Measurements from ENCODE around the gene TRIM29. TPM values are rescaled to one million over a fixed set of nuclear protein-coding genes. Genes with fewer than 3 reads are reported as not detected.

The TRIM29 gene
- total RNA-seq, 2 donors from 2014 or later = not detected

DNA sequence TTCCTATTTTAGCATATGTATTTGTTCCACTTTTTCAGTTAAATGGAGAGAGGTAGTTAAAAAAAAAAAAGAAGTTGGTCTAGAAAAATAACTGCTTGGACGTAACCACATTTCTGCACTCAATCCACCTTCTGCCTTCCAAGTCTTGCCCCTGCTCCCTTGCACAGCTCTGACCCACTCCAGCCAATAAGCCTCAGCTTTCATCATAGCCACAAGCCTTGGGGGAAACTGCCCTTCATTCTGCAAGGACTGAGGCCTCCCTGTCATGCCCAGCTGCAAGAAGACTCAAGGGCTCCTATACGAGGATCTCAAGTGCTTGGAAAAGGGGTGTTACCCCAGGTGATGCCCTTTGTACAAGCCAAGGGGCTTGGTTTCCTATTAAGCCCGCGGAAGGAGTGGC lies 37.0 kb upstream of the TRIM29 start:
- no peak overlapping the region for H3K27ac Mint-ChIP-seq
- DNase-seq (ENCODE audit: low spot score in 2 of 2) (no peak), ATAC-seq (no peak)
- H3K36me3 Mint-ChIP-seq = no peaks in the 10 kb centered on the region
- H3K9me3 Mint-ChIP-seq = no peaks in the 10 kb centered on the region

DNA sequence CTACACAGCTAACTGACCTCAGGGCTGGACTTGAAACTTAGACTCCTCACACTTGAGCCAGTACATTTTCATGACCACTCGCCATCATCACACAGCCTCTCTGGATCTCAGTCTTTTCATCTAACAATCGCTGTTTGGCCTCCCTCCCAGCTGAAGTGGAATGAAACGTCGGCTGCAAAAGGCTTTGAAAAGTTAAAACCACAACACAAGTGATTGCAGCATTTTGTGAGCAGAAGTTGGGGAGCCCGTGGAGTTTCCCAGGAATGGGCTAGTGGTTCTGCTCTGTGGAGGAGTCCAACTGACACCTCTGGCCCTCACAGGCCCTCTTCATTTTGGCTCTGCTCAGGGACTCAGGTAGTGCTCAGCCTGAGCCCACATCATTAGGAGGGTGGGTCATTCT lies 35.9 kb upstream of the TRIM29 start:
- no peak for ATAC-seq
- no peaks in the 10 kb centered on the region for H3K36me3 Mint-ChIP-seq
- no peak overlapping the region for H3K27ac Mint-ChIP-seq

DNA sequence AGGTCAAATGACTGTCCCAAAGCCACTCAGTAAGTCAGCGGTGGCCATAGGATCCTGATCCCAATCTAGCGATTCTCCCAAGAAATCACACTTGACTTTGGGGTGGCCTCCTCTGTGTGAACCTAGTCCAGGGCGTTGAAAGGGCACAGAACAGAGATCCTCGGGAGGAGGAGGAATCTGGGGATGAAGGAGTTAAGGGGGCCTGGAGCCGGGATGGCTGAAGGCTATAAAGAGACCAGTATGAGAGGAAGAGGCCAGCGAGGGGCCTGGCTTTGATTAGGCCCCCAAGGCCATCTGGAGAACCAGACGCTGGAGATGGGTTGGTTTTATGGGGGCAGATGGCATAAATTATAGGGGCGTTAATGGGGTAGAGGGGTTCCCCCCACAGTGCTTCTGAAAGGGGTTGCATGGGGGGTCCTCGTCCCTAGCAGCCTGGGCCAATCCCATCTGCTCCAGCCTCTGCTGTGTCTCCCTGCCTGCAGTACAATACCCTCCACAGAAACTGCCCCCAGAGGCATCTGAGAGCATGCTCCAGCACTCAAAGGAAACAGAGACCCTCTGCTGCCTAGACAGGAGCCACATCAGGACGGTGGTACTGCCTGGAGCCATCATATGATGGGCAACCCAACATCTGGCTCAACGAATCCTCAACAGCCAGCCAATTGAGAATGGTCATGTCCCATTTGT lies 35.2 kb upstream of the TRIM29 start:
- Mint-ChIP-seq H3K27ac (peak overlapping the region in 1 of 2 donors; percentile 22), H3K36me3 (no peaks in the 10 kb centered on the region), H3K9me3 (no peaks in the 10 kb centered on the region)
- ATAC-seq = no peak
- DNase-seq (ENCODE audit: low spot score in 2 of 2) = no peak

More for the DNA sequence above, 35.9 kb upstream of the TRIM29 start:
- DNase-seq (ENCODE audit: low spot score in 2 of 2) = no peak
- no peaks in the 10 kb centered on the region for H3K9me3 Mint-ChIP-seq

GRCh38 chr11:120172054-120172911 lies 34.4 kb upstream of the TRIM29 start:
- Mint-ChIP-seq H3K36me3 (peaks cover 0 to 2% of the 10 kb centered on the region in 2 donors), H3K27ac (no peak overlapping the region), H3K9me3 (no peaks in the 10 kb centered on the region)
- DNase-seq (ENCODE audit: low spot score in 2 of 2) = peak in 1 of 2 donors; percentile 63
- ATAC-seq = peak; percentile 58 to 60

DNA sequence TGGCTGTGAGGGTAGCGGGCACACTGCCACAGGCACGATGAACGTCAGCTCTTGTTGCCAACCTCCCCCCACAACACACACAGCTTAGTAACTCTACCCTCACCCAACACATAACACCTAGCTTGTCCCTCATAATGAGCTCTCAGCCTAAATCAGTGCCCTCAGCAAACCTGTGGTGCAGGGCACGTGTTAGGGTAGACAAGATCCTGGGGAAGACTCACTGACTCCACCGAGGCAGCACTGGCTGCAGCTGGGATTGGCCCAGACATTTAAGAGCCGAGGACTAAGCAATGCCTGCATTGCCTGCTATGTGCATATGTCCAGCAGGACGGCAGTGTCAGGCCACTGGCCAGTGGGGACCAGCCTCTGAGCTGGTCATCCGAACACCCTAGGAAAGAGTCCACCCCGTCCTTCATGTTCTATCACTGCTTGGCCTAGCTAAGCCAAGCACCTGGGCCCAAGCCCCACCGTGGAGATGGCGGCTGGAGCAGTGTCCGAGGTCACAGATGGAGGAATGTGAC lies 32.9 kb upstream of the TRIM29 start:
- no peak overlapping the region for H3K27ac Mint-ChIP-seq
- peaks cover 7 to 10% of the 10 kb centered on the region in 2 donors for H3K36me3 Mint-ChIP-seq
- ATAC-seq (no peak), DNase-seq (ENCODE audit: low spot score in 2 of 2) (no peak)
- peaks cover 1 to 2% of the 10 kb centered on the region in 2 donors for H3K9me3 Mint-ChIP-seq

GRCh38 chr11:120169981-120170698 lies 32.2 kb upstream of the TRIM29 start:
- H3K27ac Mint-ChIP-seq = no peak overlapping the region
- peaks cover 4 to 7% of the 10 kb centered on the region in 2 donors for H3K9me3 Mint-ChIP-seq
- DNase-seq (ENCODE audit: low spot score in 2 of 2) = no peak
- no peak for ATAC-seq
- H3K36me3 Mint-ChIP-seq = peaks cover 7 to 14% of the 10 kb centered on the region in 2 donors

DNA sequence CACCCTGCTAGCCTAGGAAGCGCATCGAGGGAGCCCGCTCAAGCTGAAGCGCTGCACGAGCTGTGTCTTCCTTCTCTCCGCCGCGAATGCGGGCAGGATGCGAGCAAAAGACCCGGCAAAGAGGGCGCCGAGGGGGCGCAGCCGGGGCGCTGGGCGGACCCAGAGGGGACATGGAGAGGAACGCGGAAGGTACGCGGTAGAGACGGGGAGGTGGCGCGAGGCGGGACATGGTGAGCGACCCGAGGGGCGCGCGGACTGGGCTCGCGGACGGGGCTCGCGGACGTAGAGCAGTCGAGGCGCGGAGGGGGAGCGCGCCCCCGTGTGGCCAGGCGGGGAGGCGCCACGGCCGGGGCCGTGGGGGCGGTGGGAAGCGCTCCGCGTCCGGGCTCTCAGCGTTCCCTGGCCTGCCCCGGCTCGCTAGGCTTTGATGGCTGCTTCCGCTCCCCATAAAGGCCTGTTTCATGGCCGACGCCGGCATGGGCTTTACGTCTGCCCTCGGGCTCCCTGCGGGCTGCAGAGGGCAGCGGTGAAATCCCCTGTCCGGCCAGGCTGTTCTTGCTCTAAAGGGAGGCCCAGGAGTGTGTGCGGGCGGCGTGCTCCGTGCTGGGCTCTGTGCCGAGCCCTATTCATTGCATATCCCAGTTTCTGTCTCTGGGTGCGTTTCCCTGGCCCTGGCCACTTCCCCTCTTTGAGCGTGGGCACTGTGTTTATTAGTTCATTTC lies 31.2 kb upstream of the TRIM29 start:
- ATAC-seq = peak; percentile 89 to 92
- peak; percentile 64 to 84 for DNase-seq (ENCODE audit: low spot score in 2 of 2)
- Mint-ChIP-seq H3K36me3 (peaks cover 7 to 14% of the 10 kb centered on the region in 2 donors), H3K27ac (no peak overlapping the region), H3K9me3 (peaks cover 4 to 7% of the 10 kb centered on the region in 2 donors)

- H3K36me3 Mint-ChIP-seq = peaks cover 7 to 14% of the 10 kb centered on the region in 2 donors
- DNase-seq (ENCODE audit: low spot score in 2 of 2) = no peak
- no peak for ATAC-seq
- peaks cover 4 to 7% of the 10 kb centered on the region in 2 donors for H3K9me3 Mint-ChIP-seq
- no peak overlapping the region for H3K27ac Mint-ChIP-seq
Observed at GRCh38 chr11:120168108-120168959, 30.4 kb upstream of the TRIM29 start.

- peaks cover 4 to 7% of the 10 kb centered on the region in 2 donors for H3K9me3 Mint-ChIP-seq
- ATAC-seq (no peak), DNase-seq (ENCODE audit: low spot score in 2 of 2) (no peak)
- H3K27ac Mint-ChIP-seq = no peak overlapping the region
- peaks cover 7 to 14% of the 10 kb centered on the region in 2 donors for H3K36me3 Mint-ChIP-seq
Observed at GRCh38 chr11:120167659-120168058, 29.7 kb upstream of the TRIM29 start.

DNA sequence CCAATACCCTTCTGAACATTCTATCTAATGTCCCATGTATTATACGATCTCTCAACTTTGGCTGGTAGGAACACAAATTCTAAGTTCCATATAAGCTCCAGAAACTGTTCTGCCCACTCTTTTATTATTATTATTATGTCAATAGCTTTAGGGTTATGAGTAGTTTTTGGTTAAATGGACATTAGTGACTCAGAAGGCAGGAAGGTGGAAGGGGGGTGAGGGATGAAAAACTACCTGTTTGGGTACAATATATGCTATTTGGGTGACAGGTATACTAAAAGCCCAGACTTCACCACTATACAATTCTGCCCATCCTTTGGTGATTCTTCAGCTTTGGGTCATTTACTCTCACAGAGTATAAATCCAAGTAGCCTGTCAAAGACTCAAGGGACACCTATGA lies 22.5 kb upstream of the TRIM29 start:
- ATAC-seq (no peak), DNase-seq (ENCODE audit: low spot score in 2 of 2) (no peak)
- no peaks in the 10 kb centered on the region for H3K36me3 Mint-ChIP-seq
- no peak overlapping the region for H3K27ac Mint-ChIP-seq
- peaks cover 0 to 2% of the 10 kb centered on the region in 2 donors for H3K9me3 Mint-ChIP-seq

GRCh38 chr11:120153221-120153620 lies 15.3 kb upstream of the TRIM29 start:
- H3K27ac Mint-ChIP-seq = no peak overlapping the region
- no peak for ATAC-seq
- no peak for DNase-seq (ENCODE audit: low spot score in 2 of 2)
- peaks cover 6 to 7% of the 10 kb centered on the region in 2 donors for H3K9me3 Mint-ChIP-seq
- H3K36me3 Mint-ChIP-seq = peaks cover 0 to 11% of the 10 kb centered on the region in 2 donors

DNA sequence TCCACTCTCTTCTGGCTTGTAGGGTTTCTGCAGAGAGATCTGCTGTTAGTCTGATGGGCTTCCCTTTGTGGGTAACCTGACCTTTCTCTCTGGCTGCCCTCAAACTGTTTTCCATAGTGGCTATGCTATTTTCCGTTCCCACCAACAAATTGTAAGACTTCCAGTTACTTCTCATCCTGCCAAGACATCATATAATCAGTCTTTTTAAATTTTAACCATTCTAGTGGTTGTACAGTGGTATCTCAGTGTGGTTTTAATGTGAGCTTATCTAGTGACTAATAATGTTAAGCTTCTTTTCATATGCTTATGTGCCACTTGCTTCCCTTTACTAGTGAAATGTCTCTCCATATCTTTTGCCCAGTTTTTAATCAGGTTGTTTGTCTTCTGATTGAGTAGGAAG lies 13.6 kb upstream of the TRIM29 start:
- ATAC-seq (no peak), DNase-seq (ENCODE audit: low spot score in 2 of 2) (no peak)
- peaks cover 0 to 11% of the 10 kb centered on the region in 2 donors for H3K36me3 Mint-ChIP-seq
- peaks cover 6 to 7% of the 10 kb centered on the region in 2 donors for H3K9me3 Mint-ChIP-seq
- H3K27ac Mint-ChIP-seq = no peak overlapping the region

DNA sequence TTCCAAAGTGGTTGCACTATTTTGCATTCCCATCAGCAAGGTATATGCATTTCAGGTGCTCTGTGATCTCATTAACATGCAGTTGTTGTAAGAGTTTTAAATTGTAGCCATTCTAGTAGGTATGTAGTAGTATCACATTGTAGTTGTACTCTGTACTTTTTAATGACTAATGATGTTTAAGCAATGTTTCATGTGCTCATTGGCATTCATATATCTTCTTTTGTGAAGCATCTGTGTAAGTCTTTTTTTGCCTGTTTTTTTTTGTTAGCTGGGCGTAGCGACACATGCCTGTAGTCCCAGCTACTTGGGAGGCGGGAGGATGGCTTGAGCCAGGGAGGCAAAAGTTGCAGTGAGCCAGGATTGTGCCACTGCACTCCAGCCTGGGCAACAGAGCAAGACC lies 11.3 kb upstream of the TRIM29 start:
- no peak for DNase-seq (ENCODE audit: low spot score in 2 of 2)
- no peak for ATAC-seq
- no peak overlapping the region for H3K27ac Mint-ChIP-seq
- peaks cover 6 to 7% of the 10 kb centered on the region in 2 donors for H3K9me3 Mint-ChIP-seq
- H3K36me3 Mint-ChIP-seq = peaks cover 0 to 11% of the 10 kb centered on the region in 2 donors

GRCh38 chr11:120147950-120148270 lies 10.0 kb upstream of the TRIM29 start:
- DNase-seq (ENCODE audit: low spot score in 2 of 2) = peak in 1 of 2 donors; percentile 41
- Mint-ChIP-seq H3K36me3 (peaks cover 0 to 11% of the 10 kb centered on the region in 2 donors), H3K27ac (no peak overlapping the region)

More at GRCh38 chr11:120147950-120148270, 10.0 kb upstream of the TRIM29 start:
- H3K9me3 Mint-ChIP-seq = peaks cover 6 to 7% of the 10 kb centered on the region in 2 donors
- ATAC-seq = no peak

Measured in activated naive CD4-positive, alpha-beta T cell treated with anti-CD3 and anti-CD28 coated beads, Interleukin-2, amount 50 U/mL, for 72 hours (primary cell).